GM12878 (cell line): ENCODE results near the gene BNIP5. TPM values are rescaled to one million over a fixed set of nuclear protein-coding genes. Genes with fewer than 3 reads are reported as not detected.
A peak's percentile ranks its signal among the peaks of the same experiment; 100 is the strongest.

Experiments
- BHLHE40 ChIP-seq, 2 experiments: fragments of 450-650 bp in 1 of 2; IDR thresholded peaks; 2 replicates each; pipeline ENCODE4 v1.6.1; 2011 to 2017; ENCODE audit warnings: low read depth in 2 of 2, borderline replicate concordance in 1 of 2, improper control_type of control experiment in 1 of 2, low read length in 1 of 2, mild to moderate bottlenecking in 1 of 2
- BMI1 ChIP-seq: fragments of 450-650 bp; IDR thresholded peaks from 2 replicates; pipeline ENCODE4 v1.6.1; 2016; ENCODE audit warnings: mild to moderate bottlenecking, moderate library complexity, borderline replicate concordance
- E4F1 ChIP-seq: fragments of 450-650 bp; IDR thresholded peaks from 2 replicates; pipeline ENCODE4 v1.6.1; 2018; ENCODE audit warnings: borderline replicate concordance, mild to moderate bottlenecking; ENCODE audit not compliant: partially characterized antibody
- EED ChIP-seq: sonication (generic); IDR thresholded peaks from 2 replicates; pipeline ENCODE4 v1.6.1; 2016; ENCODE audit warnings: antibody characterized with exemption, low read depth
- EP300 ChIP-seq, 2 experiments: fragments of 150-350 bp in 1 of 2; IDR thresholded peaks; 2 replicates each; pipeline ENCODE4 v1.6.1; 2011 to 2012; ENCODE audit warnings: low read depth in 2 of 2, low read length in 2 of 2, borderline replicate concordance in 1 of 2, improper control_type of control experiment in 1 of 2, inconsistent platforms in 1 of 2; ENCODE audit not compliant: control insufficient read depth in 1 of 2
- IRF4 ChIP-seq: IDR thresholded peaks from 2 replicates; pipeline ENCODE4 v1.6.1; 2011; ENCODE audit warnings: low read depth, low read length
- IRF5 ChIP-seq: fragments of 450-650 bp; IDR thresholded peaks from 2 replicates; pipeline ENCODE4 v1.6.1; 2017; ENCODE audit warnings: borderline replicate concordance
- MEF2A ChIP-seq: IDR thresholded peaks from 2 replicates; pipeline ENCODE4 v1.6.1; 2011; ENCODE audit warnings: low read depth, mild to moderate bottlenecking, low read length, moderate library complexity; ENCODE audit not compliant: insufficient read depth
- MEF2B ChIP-seq: fragments of 450-650 bp; IDR thresholded peaks from 2 replicates; pipeline ENCODE4 v1.6.1; 2018; ENCODE audit warnings: mild to moderate bottlenecking, moderate library complexity; ENCODE audit not compliant: partially characterized antibody, poor library complexity, severe bottlenecking
- MTA2 ChIP-seq: fragments of 450-650 bp; IDR thresholded peaks from 2 replicates; pipeline ENCODE4 v1.6.1; 2016; ENCODE audit warnings: low read depth, mild to moderate bottlenecking, moderate library complexity
- MYB ChIP-seq: fragments of 150-350 bp; IDR thresholded peaks from 2 replicates; pipeline ENCODE4 v1.6.1; 2014; ENCODE audit warnings: mild to moderate bottlenecking, low read depth, low read length, borderline replicate concordance
- NFYA ChIP-seq: IDR thresholded peaks from 2 replicates; pipeline ENCODE4 v1.6.1; 2011; ENCODE audit warnings: low read depth, mild to moderate bottlenecking, low read length, improper control_type of control experiment, borderline replicate concordance
- NR2F1 ChIP-seq: fragments of 450-650 bp; conservative IDR thresholded peaks from 2 replicates; pipeline ENCODE4 v1.6.1; 2017; ENCODE audit warnings: mild to moderate bottlenecking
- PBX3 ChIP-seq: IDR thresholded peaks from 2 replicates; pipeline ENCODE4 v1.6.1; 2011; ENCODE audit warnings: mild to moderate bottlenecking, low read depth, low read length, moderate library complexity; ENCODE audit not compliant: insufficient replicate concordance
- PKNOX1 ChIP-seq: fragments of 450-650 bp; IDR thresholded peaks from 2 replicates; pipeline ENCODE4 v1.6.1; 2016; ENCODE audit warnings: mild to moderate bottlenecking
- SMAD5 ChIP-seq: IDR thresholded peaks from 2 replicates; pipeline ENCODE4 v1.6.1; 2016; ENCODE audit warnings: antibody characterized with exemption, low read depth
- SRF ChIP-seq, 2 experiments: IDR thresholded peaks; 2 replicates each; pipeline ENCODE4 v1.6.1; 2011; ENCODE audit warnings: low read depth in 2 of 2, low read length in 2 of 2, mild to moderate bottlenecking in 1 of 2, moderate library complexity in 1 of 2
- STAT1 ChIP-seq: fragments of 450-650 bp; conservative IDR thresholded peaks from 2 replicates; pipeline ENCODE4 v1.6.1; 2014; ENCODE audit warnings: antibody characterized with exemption, mild to moderate bottlenecking
- TARDBP ChIP-seq: IDR thresholded peaks from 2 replicates; pipeline ENCODE4 v1.6.1; 2016; ENCODE audit warnings: borderline replicate concordance
- TBL1XR1 ChIP-seq: IDR thresholded peaks from 2 replicates; pipeline ENCODE4 v1.6.1; 2012; ENCODE audit warnings: low read depth, low read length, improper control_type of control experiment
- TCF12 ChIP-seq: IDR thresholded peaks from 2 replicates; pipeline ENCODE4 v1.6.1; 2011; ENCODE audit warnings: low read depth, mild to moderate bottlenecking, low read length
- YBX1 ChIP-seq: fragments of 450-650 bp; IDR thresholded peaks from 2 replicates; pipeline ENCODE4 v1.6.1; 2016; ENCODE audit warnings: antibody characterized with exemption
- ZNF207 ChIP-seq: fragments of 450-650 bp; IDR thresholded peaks from 2 replicates; pipeline ENCODE4 v1.6.1; 2014; ENCODE audit warnings: antibody characterized with exemption, mild to moderate bottlenecking, borderline replicate concordance
- ZNF24 ChIP-seq: fragments of 450-650 bp; IDR thresholded peaks from 2 replicates; pipeline ENCODE4 v1.6.1; 2017; ENCODE audit warnings: antibody characterized with exemption, mild to moderate bottlenecking
- ZZZ3 ChIP-seq: IDR thresholded peaks from 2 replicates; pipeline ENCODE4 v1.6.1; 2011; ENCODE audit warnings: low read depth; ENCODE audit not compliant: control insufficient read depth, insufficient read length
- polyA plus RNA-seq, 11 experiments: library from polyadenylated mRNA; depleted of rRNA in 4 of 11; unstranded in 6 of 11; stranded (reverse) in 5 of 11; fragments of >200 nt; fragmentation: Nextera tagmentation in 4 of 11; fragmentation: Illumina TruSeq in 1 of 11; extraction: Ambion mirVana in 4 of 11; extraction: Trizol in 1 of 11; gene quantifications; 1 replicate in 1 of 11; 2 replicates in 10 of 11; pipeline versions ENCODE4 v1.2.1 to v1.2.3, GENCODE V29; 2011 to 2016; ENCODE audit warnings: inconsistent platforms in 2 of 11, missing spikeins in 2 of 11, low read depth in 1 of 11
- total RNA-seq, 4 experiments: library from RNA; depleted of rRNA in 3 of 4; stranded (reverse); fragments of >200 nt in 3 of 4; fragmentation: Illumina TruSeq in 1 of 4; extraction: Trizol in 1 of 4; gene quantifications; 2 replicates each; pipeline versions ENCODE4 v1.2.1 to v1.2.3, GENCODE V29; 2013 to 2021

Gene BNIP5
- total and polyA plus RNA-seq, 10 of the 15 experiments (the other 5 are each of a cell fraction or from before 2014, with no cell fraction given): 0.02 to 0.68 (median 0.05) TPM; not detected in 2

GRCh38 chr6:36358226-36358915 is 21.7 kb upstream of the BNIP5 start (continued):
- TF ChIP-seq MEF2B (peak; percentile 99), YBX1 (no peak), NR2F1 (peak; percentile 100), EP300 (IDR thresholded peaks at IDR 0.05; ENCODE audit: borderline replicate concordance in 1 of 2, control insufficient read depth in 1 of 2, low read depth in 2 of 2, low read length in 2 of 2) (peak; percentile 71 to 91), SMAD5 (no peak), TBL1XR1 (peak; percentile 95), TARDBP (no peak), E4F1 (no peak), STAT1 (no peak; the same call in 1 of the 2 replicates), TCF12 (peak; percentile 75; the same call in 1 of the 2 replicates), SRF (IDR thresholded peaks at IDR 0.05; ENCODE audit: low read depth in 2 of 2, low read length in 2 of 2) (no peak), ZNF24 (peak; percentile 35; the same call in 1 of the 2 replicates), MTA2 (peak; percentile 81), ZZZ3 (no peak), BMI1 (peak; percentile 46; the same call in 1 of the 2 replicates), BHLHE40 (IDR thresholded peaks at IDR 0.05; ENCODE audit: borderline replicate concordance in 1 of 2, low read depth in 2 of 2, low read length in 1 of 2) (peak; percentile 95), ZNF207 (no peak), EED (no peak; the same call in 1 of the 2 replicates), PBX3 (peak; percentile 85), MYB (peak; percentile 26; the same call in 1 of the 2 replicates), IRF4 (no peak; the same call in 1 of the 2 replicates), PKNOX1 (no peak), MEF2A (peak; percentile 65; the same call in 1 of the 2 replicates), IRF5 (no peak), NFYA (no peak)
